Activated CD4-positive, alpha-beta memory T cell treated with anti-CD3 and anti-CD28 coated beads, Interleukin-2, amount 10 ng/mL, durations not matched to agents 7 days and 5 days (primary cell): ENCODE results near the gene TMOD3. TPM values are rescaled to one million over a fixed set of nuclear protein-coding genes. Genes with fewer than 3 reads are reported as not detected.

ENCODE experiments used
- CTCF ChIA-PET: fragments of 350-600 bp; sonication (Branson Sonifier 250); formaldehyde crosslinking; loops from one replicate; lab custom pipeline; 2021; ENCODE audit warnings: antibody characterized with exemption, inconsistent platforms; lab: Charles Lee
- POLR2A ChIA-PET: fragments of 350-600 bp; sonication (Branson Sonifier 250); formaldehyde crosslinking; loops from one replicate; lab custom pipeline; 2021; ENCODE audit warnings: antibody characterized with exemption; lab: Charles Lee
- DNase-seq: peaks from one replicate; pipeline ENCODE4 v3.0.0-alpha.2; 2020
- H3K27ac Mint-ChIP-seq: one replicate; pipeline ENCODE4 v1.8.0; 2021; ENCODE audit warnings: mild to moderate bottlenecking, mixed read lengths
- H3K27me3 Mint-ChIP-seq: one replicate; pipeline ENCODE4 v1.8.0; 2021; ENCODE audit warnings: mixed read lengths
- H3K36me3 Mint-ChIP-seq: one replicate; pipeline ENCODE4 v1.8.0; 2021; ENCODE audit warnings: low read depth, mixed read lengths
- H3K4me1 Mint-ChIP-seq: one replicate; pipeline ENCODE4 v1.8.0; 2021; ENCODE audit warnings: mixed read lengths
- H3K4me3 Mint-ChIP-seq: one replicate; pipeline ENCODE4 v1.8.0; 2021; ENCODE audit warnings: mild to moderate bottlenecking, mixed read lengths
- H3K9me3 Mint-ChIP-seq: one replicate; pipeline ENCODE4 v1.8.0; 2021; ENCODE audit warnings: mixed read lengths
- total RNA-seq, 2 experiments: library from RNA; stranded (reverse); gene quantifications; one replicate each; pipeline ENCODE4 v1.2.3, GENCODE V29; 2021

Gene TMOD3
- total RNA-seq, 2 experiments from 2014 or later = 77.5 to 79.6 TPM

DNA sequence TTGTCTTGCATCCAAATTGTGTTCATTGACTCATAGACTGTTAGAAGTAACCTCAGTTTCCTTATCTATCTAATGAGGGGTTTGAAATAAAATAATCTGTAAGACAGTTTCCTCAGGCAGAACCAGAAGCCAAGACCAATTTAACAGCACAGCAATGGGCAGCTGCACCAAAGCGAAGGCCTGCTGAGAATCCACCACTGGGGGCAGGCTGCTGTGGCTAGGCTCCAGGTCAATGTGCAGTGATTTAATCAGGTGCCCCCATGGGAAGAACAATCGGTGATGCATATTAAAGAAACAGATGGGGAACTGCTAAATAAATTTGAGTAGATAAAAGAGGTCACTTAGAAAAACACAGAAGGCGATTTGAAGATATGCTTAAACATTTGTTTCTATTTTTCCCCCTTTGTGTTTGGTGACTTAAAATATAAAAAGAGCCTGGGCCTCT, 28.0 kb upstream of the TMOD3 start:
- no peak for DNase-seq
- Mint-ChIP-seq H3K36me3 (no peaks in the 10 kb centered on the region), H3K27ac (no peak overlapping the region), H3K9me3 (no peaks in the 10 kb centered on the region), H3K27me3 (no peaks in the 10 kb centered on the region), H3K4me1 (peaks cover 13% of the 10 kb centered on the region), H3K4me3 (no peak overlapping the region)
- POLR2A ChIA-PET = no interaction called here
- CTCF ChIA-PET = interaction anchor here (0.7 to 1.4 kb wide), 4 partner anchors 17 to 151 kb away, joined by 3 to 6 read pairs (median 4); no protein-coding TSS in a partner anchor

GRCh38 chr15:51802593-51802992, 26.9 kb upstream of the TMOD3 start:
- Mint-ChIP-seq H3K9me3 (no peaks in the 10 kb centered on the region), H3K27ac (no peak overlapping the region), H3K27me3 (no peaks in the 10 kb centered on the region), H3K4me1 (peaks cover 13% of the 10 kb centered on the region), H3K4me3 (no peak overlapping the region), H3K36me3 (no peaks in the 10 kb centered on the region)
- ChIA-PET CTCF (interaction anchor here (1.1 to 1.4 kb wide), 3 partner anchors 18 to 152 kb away, joined by 3 to 6 read pairs (median 4); no protein-coding TSS in a partner anchor), POLR2A (no interaction called here)
- no peak for DNase-seq

GRCh38 chr15:51803965-51804364, 25.5 kb upstream of the TMOD3 start:
- H3K27me3 Mint-ChIP-seq = no peaks in the 10 kb centered on the region
- ChIA-PET POLR2A (no interaction called here), CTCF (no interaction called here)
- DNase-seq = no peak
- no peak overlapping the region for H3K4me3 Mint-ChIP-seq
- H3K9me3 Mint-ChIP-seq = no peaks in the 10 kb centered on the region
- H3K4me1 Mint-ChIP-seq = peaks cover 1% of the 10 kb centered on the region
- no peaks in the 10 kb centered on the region for H3K36me3 Mint-ChIP-seq
- H3K27ac Mint-ChIP-seq = no peak overlapping the region

DNA sequence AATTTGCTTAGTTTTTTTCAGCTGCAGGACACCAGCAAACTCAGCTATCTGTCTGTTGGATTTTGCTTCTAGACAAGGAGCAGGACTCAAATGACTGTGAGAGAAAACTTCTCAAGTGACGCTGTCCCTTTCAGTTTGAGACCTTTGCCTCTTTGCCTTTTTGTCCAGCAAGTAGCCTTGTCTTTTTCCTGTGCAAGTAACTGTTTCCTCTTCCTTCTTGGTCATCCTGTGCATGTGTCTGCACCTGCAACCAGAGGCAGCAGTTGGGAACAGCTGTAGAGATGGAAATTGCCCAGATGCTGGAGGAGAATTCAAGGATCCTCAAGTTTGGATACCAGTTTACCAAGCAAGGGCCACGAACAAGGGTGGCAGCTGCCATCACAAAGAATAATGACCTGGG, 23.3 kb upstream of the TMOD3 start:
- DNase-seq = no peak
- ChIA-PET POLR2A (no interaction called here), CTCF (no interaction called here)
- Mint-ChIP-seq H3K9me3 (no peaks in the 10 kb centered on the region), H3K4me3 (no peak overlapping the region), H3K36me3 (no peaks in the 10 kb centered on the region), H3K4me1 (no peaks in the 10 kb centered on the region), H3K27me3 (no peaks in the 10 kb centered on the region), H3K27ac (no peak overlapping the region)

GRCh38 chr15:51809457-51809856, 20.0 kb upstream of the TMOD3 start:
- ChIA-PET CTCF (no interaction called here), POLR2A (no interaction called here)
- Mint-ChIP-seq H3K4me3 (no peak overlapping the region), H3K27ac (no peak overlapping the region), H3K9me3 (no peaks in the 10 kb centered on the region), H3K4me1 (no peaks in the 10 kb centered on the region), H3K27me3 (no peaks in the 10 kb centered on the region), H3K36me3 (no peaks in the 10 kb centered on the region)
- no peak for DNase-seq

DNA sequence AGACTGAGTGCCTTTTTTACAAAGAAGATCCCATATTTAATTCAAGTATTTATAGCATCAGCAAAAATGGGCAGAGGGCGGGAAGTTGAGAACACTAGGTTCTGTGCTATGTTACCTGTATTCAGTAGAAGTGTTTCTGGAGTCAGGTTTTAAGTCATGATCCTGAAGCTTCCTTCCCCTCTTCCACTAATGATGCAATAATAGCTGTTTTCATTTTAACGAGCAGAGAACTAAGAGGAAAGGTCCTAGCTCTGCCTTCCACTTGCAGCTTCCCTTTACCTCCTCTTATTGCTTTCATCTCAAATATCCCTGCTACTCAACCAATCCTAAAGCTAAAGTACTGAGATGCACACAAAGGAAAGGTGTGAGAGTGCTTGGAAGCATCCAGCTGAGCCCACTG, 16.9 kb upstream of the TMOD3 start:
- no peaks in the 10 kb centered on the region for H3K27me3 Mint-ChIP-seq
- POLR2A ChIA-PET = interaction anchor here (1.3 kb wide), 1 partner anchor 17 kb away, joined by 3 read pairs; the partner anchor contains the start of gene TMOD3
- H3K9me3 Mint-ChIP-seq = no peaks in the 10 kb centered on the region
- DNase-seq = no peak
- no peaks in the 10 kb centered on the region for H3K36me3 Mint-ChIP-seq
- no peaks in the 10 kb centered on the region for H3K4me1 Mint-ChIP-seq
- CTCF ChIA-PET = interaction anchor here (1.0 kb wide), 1 partner anchor 36 kb away, joined by 3 read pairs; no protein-coding TSS in a partner anchor
- H3K27ac Mint-ChIP-seq = no peak overlapping the region
- no peak overlapping the region for H3K4me3 Mint-ChIP-seq

GRCh38 chr15:51814606-51815005, 14.8 kb upstream of the TMOD3 start:
- H3K4me3 Mint-ChIP-seq = no peak overlapping the region
- no peaks in the 10 kb centered on the region for H3K4me1 Mint-ChIP-seq
- no peak for DNase-seq
- POLR2A ChIA-PET = interaction anchor here (1.3 kb wide), 1 partner anchor 28 kb away, joined by 4 read pairs; no protein-coding TSS in a partner anchor
- no peak overlapping the region for H3K27ac Mint-ChIP-seq
- H3K36me3 Mint-ChIP-seq = no peaks in the 10 kb centered on the region
- H3K9me3 Mint-ChIP-seq = peaks cover under 1% of the 10 kb centered on the region
- CTCF ChIA-PET = no interaction called here
- H3K27me3 Mint-ChIP-seq = no peaks in the 10 kb centered on the region

- no peak for DNase-seq
- H3K4me3 Mint-ChIP-seq = no peak overlapping the region
- peaks cover 11% of the 10 kb centered on the region for H3K27me3 Mint-ChIP-seq
- POLR2A ChIA-PET = no interaction called here
- CTCF ChIA-PET = interaction anchor here (1.0 kb wide), 1 partner anchor 40 kb away, joined by 3 read pairs; no protein-coding TSS in a partner anchor
- H3K27ac Mint-ChIP-seq = no peak overlapping the region
- H3K36me3 Mint-ChIP-seq = peaks cover 12% of the 10 kb centered on the region
- no peaks in the 10 kb centered on the region for H3K4me1 Mint-ChIP-seq
- peaks cover 20% of the 10 kb centered on the region for H3K9me3 Mint-ChIP-seq
These were observed 12.8 kb upstream of the TMOD3 start for GRCh38 chr15:51816611-51817010.

DNA sequence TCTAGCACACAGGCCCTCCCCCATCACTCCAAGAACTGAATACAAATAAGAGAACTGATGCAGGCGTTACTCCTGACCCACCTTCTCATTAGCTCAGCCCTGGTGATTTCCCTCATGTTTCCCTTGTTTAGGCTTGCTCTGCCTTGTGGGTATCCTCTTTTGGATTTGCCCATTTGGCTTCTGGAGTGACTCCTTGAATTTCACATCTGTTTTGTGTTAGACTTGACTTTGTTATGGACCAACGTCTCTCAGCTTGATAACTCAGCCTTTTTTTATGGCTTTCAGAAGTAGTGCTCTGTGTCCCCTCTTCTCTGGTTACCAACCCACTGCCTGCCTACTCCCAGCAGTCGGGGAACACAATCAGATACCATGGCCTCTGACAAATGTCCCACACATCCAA, 11.3 kb upstream of the TMOD3 start:
- POLR2A ChIA-PET = no interaction called here

GRCh38 chr15:51825698-51826097, 3.8 kb upstream of the TMOD3 start:
- H3K4me3 Mint-ChIP-seq = no peak overlapping the region
- H3K36me3 Mint-ChIP-seq = peaks cover 9% of the 10 kb centered on the region
- no peak overlapping the region for H3K27ac Mint-ChIP-seq
- POLR2A ChIA-PET = no interaction called here
- peaks cover 15% of the 10 kb centered on the region for H3K27me3 Mint-ChIP-seq
- DNase-seq = no peak
- peaks cover 6% of the 10 kb centered on the region for H3K4me1 Mint-ChIP-seq
- CTCF ChIA-PET = interaction anchor here (0.7 kb wide), 1 partner anchor 50 kb away, joined by 3 read pairs; no protein-coding TSS in a partner anchor
- peaks cover 13% of the 10 kb centered on the region for H3K9me3 Mint-ChIP-seq

More for the DNA sequence above, 11.3 kb upstream of the TMOD3 start:
- no peak overlapping the region for H3K27ac Mint-ChIP-seq
- H3K27me3 Mint-ChIP-seq = peaks cover 11% of the 10 kb centered on the region
- CTCF ChIA-PET = interaction anchor here (0.5 kb wide), 1 partner anchor 11 kb away, joined by 3 read pairs; no protein-coding TSS in a partner anchor
- no peaks in the 10 kb centered on the region for H3K4me1 Mint-ChIP-seq
- DNase-seq = no peak
- no peak overlapping the region for H3K4me3 Mint-ChIP-seq
- peaks cover 24% of the 10 kb centered on the region for H3K9me3 Mint-ChIP-seq
- peaks cover 12% of the 10 kb centered on the region for H3K36me3 Mint-ChIP-seq

DNA sequence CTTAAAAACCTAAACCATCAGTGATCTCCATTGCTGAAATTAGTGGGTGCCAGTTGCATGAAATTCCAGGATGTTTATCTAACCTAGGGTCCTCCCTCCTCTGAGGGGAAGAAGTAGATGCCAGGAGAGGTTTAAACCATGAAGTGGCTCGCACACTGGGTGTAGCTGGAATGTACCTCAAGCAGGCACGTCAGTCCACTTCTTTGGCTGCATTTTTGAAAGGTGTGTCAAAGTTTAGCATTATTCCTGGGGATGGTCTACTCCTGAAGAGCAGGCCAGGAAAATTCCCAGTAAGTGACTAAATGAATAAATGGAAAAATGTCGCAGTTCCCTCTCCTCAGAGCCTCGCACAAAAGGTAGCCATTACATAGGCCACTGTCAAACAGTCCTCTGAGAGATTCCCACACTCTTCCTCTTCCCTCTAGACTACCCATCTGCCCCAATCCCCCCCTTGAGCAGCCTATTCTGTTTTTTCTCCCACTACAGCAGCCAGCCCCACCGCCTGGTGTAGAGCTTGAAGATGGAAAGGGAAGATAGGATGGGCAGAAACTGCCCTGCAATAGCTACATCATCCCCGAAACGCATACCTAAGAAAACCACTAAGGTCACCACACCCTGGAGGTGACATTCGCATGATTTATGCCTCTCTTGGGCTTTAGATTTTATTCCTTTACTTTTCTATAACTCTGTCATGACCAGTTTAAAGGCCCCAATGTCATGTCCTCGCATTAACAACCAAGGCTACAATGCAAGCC, 655 bp upstream of the TMOD3 start:
- Mint-ChIP-seq H3K27ac (no peak overlapping the region), H3K9me3 (no peaks in the 10 kb centered on the region), H3K4me3 (peak overlapping the region; percentile 98), H3K36me3 (peaks cover 7% of the 10 kb centered on the region), H3K4me1 (peaks cover 34% of the 10 kb centered on the region), H3K27me3 (peaks cover 9% of the 10 kb centered on the region)
- CTCF ChIA-PET = interaction anchor here (0.6 to 1.1 kb wide), 4 partner anchors 11 to 754 kb away, joined by 3 to 5 read pairs (median 3); no protein-coding TSS in a partner anchor
- POLR2A ChIA-PET = interaction anchor here (1.0 to 2.4 kb wide), 10 partner anchors 9 to 637 kb away, joined by 3 to 16 read pairs (median 6); no protein-coding TSS in a partner anchor
- DNase-seq = no peak

DNA sequence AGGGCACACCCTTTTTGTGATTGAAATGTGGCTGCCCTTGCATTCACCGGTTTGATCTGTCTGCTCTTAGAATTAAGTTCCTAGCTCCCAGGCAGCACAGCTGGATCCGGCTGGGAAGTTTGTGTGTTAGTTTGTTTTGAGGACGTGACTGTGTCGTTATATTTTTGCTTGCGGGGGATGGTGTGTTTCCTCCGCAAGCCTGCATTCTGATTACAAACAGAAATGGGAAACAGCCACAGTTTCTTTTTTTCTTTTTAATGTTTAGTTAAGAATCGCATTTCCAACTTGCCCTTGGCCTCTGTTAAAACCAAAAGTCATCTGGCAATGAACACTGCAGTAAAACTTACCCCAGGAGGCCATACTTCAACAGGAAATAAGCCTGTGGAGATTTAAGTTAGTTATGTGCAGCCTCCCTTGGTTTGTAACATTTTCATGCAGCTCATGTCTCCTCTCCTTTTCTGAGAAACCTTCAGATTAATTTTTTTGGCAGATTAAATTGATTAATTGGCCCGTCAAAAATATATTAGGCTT, 888 bp downstream of the TMOD3 start:
- DNase-seq = no peak
- ChIA-PET CTCF (interaction anchor here (0.7 to 1.4 kb wide), 3 partner anchors 9 to 150 kb away, joined by 3 to 4 read pairs (median 3); no protein-coding TSS in a partner anchor), POLR2A (interaction anchor here (0.6 to 2.4 kb wide), 12 partner anchors 8 to 714 kb away, joined by 3 to 16 read pairs (median 6); no protein-coding TSS in a partner anchor)
- Mint-ChIP-seq H3K27me3 (peaks cover 4% of the 10 kb centered on the region), H3K9me3 (no peaks in the 10 kb centered on the region), H3K4me3 (peak overlapping the region; percentile 98), H3K27ac (peak overlapping the region; percentile 97), H3K4me1 (peaks cover 47% of the 10 kb centered on the region), H3K36me3 (peaks cover 9% of the 10 kb centered on the region)

- H3K36me3 Mint-ChIP-seq = peaks cover 16% of the 10 kb centered on the region
These were observed 4.3 kb downstream of the TMOD3 start for GRCh38 chr15:51833772-51834171.

More at GRCh38 chr15:51833772-51834171, 4.3 kb downstream of the TMOD3 start:
- H3K27ac Mint-ChIP-seq = peak overlapping the region; percentile 53
- H3K4me1 Mint-ChIP-seq = peaks cover 74% of the 10 kb centered on the region
- ChIA-PET POLR2A (no interaction called here), CTCF (no interaction called here)
- DNase-seq = no peak
- H3K27me3 Mint-ChIP-seq = no peaks in the 10 kb centered on the region
- H3K4me3 Mint-ChIP-seq = peak overlapping the region; percentile 30
- H3K9me3 Mint-ChIP-seq = no peaks in the 10 kb centered on the region
